HK-2 (cell line): Measurements from ENCODE around the gene ADARB1.
"Not testable (repeated sequence)": the region's sequence is repeated elsewhere in the genome, so short reads cannot be mapped to it uniquely, and the experiment has no call there.

ENCODE experiments used
- DNase-seq: peaks from one replicate; pipeline ENCODE4 v3.0.0-alpha.2; 2018; ENCODE audit not compliant: unreplicated experiment

Gene ADARB1

DNA sequence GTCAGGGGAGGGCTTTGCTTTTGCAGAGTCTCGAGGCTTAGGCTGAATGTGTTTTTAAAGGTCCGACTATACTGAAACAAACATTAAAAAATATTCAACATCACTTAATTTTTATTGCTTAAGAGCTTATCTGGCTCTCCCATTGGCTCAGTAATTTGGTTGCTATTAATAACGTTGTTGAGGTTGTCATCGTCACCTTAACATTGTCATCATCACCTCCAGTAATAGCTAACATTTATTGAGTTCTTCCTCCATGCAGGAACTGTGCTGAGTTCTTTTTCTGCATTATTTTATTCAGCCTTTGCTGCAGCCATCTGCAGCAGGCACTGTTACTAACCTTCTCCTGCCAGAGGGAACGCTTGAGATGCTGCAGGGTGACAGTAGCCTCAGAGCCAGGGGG is 40.1 kb downstream of the ADARB1 start:
- no peak for DNase-seq

DNA sequence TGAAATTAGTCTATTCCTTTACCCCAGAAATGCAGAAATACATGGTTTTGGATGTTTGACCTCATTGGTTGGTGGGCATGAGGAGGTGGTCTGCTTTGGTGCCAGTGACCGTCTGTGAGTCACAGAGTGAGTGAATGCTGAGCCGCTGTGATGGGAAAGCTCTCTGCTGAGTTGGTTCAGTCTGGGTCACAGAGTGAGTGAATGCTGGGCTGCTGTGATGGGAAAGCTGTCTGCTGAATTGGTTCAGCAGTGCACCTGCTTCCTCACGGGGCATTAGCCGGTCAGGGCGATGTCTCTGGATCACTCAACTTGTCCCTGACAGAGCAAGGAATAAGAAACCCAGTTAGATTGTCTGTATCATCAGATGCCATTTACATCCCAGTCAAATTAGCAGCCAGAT is 40.8 kb downstream of the ADARB1 start:
- DNase-seq: no peak

DNA sequence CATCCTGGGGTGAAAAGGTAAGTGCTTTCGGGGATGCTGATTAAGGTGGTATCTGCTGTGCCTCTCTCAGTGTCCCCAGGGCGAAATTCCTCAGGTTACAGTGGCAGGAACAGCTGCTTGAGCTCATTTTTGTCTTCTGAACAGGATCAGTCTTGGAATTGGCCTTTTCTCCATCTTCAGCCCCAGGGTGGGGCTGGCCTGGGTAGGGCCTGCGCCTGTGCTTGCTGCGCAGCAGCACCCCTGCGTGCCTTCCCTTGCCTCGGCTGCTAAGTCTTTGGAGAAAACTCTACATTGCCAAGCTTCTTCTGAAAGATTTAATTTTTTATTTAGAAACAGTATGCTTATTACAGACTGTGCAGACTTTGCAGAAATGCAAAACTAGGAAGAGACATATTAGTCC is 41.7 kb downstream of the ADARB1 start:
- no peak for DNase-seq

DNA sequence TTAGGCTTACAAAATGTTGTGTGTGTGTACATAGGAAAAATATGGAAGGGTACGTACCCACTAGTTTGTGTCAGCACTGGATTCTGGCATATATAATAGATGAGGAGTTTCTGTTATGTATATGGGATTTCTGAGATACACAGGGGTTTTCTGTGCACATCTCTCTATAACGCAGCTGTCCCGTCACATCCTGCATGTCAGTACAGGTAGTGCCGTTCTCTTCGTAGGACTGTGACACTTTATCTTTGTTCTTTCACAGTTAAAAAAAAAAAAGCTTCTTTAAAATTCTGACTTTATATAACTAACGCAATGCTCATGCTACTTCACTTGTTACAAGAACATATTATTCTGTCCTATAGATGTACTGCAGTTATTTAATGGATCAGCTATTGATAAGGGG is 42.9 kb downstream of the ADARB1 start:
- no peak for DNase-seq

DNA sequence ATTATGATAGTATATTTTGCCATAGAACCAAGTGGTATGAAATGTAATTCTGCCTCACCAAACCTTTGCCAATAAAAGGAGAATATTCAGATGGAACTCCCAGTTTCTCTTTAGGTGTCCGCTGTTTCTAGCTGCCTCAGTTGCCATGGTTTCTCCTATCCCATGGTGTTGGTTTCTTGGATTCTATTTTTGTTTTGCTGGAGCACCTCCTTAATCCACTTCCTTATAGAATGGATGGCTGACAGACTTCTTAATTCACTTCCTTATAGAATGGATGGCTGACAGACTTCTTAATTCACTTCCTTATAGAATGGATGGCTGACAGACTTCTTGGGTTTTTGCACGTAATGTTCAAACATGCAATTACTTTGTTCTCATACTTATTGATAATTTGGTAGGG is 43.7 kb downstream of the ADARB1 start:
- DNase-seq: no peak

DNA sequence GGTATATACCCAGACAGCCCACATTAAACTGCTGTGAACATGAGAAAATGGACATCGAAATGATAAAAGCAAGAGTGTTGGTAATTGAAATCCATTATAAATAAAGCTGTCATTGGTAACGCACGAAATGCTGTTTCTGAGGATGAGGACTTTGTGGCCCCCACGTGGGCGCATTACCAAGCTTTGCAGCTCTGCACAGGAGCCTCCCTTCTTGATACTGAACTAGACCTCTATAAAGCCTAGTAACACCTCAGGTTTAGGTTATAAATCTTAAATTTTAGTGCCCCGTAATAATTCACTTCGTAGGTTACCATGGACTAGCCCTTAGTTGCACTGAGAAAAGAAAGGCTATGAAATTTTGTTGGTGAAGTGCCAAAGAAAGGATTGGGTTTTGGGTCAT is 45.4 kb downstream of the ADARB1 start:
- no peak for DNase-seq

DNA sequence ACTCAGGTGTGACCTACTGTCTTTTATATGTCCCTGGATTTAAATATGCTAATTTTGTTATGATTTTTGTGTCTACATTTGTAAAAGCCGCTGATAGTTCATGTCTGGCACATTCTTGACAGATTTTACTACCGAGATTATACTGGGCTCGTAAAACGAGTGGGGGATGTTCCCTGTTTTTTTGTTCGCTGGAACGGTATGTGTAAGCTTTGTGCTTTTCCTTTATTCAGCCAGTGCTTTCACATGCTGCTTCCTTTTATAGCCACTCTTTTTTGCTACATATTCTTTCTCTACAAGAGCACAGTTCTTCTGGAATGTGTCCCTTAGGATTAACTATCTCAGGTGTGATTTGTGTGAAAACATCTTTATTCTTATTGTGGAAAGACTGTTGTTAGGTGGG is 46.6 kb downstream of the ADARB1 start:
- DNase-seq: no peak

DNA sequence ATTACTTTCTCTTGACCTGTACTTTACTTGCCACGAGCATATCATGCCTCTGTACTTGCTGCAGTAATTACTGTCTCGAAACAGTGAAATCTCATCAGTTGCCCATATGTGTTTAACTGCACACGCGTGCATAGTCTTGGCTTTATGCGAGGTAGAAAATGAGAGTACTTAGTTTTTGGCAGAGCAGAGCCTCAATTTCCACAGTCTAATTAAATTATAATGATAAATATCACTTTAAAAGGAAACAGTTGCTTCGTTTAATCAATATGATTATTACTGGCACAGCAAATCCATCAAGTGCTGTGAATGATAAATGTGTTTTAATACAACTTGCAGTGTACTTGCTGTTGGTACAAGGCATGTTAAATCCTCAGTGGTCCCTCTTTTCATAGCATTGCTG is 47.6 kb downstream of the ADARB1 start:
- DNase-seq: no peak

DNA sequence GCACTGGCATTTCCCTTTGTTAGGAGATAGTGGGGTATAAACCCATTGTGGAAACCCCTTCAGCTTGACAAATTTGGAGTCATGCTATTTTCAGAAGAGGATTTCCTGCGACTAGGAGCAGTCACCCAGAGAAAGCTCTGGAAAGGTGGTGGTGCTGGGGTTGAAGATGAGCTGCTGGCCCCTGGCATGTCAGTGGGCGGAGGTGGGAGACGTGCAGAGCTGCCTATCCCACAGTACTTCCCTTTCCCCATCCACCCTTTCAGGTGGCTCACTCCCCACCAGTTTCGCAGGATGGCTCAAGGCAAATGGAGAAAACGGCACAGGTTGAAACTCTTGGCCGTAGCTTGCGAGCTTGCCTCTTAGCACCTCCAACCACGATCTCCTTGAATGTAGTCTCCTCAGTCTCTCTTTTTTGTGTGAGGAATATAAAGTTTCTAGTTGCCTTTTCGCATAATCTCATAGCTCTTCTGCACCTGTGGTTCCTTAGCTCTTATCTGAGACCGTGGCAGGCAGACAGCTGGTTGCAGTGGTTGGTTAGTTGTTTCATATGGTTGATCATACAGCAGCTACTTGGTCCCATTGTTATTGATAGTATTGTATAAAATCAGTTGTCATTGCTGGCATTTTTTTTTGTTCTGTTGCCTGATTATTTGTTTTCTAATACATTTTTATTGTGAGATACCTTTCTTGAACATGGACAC is 48.2 kb downstream of the ADARB1 start:
- no peak for DNase-seq

DNA sequence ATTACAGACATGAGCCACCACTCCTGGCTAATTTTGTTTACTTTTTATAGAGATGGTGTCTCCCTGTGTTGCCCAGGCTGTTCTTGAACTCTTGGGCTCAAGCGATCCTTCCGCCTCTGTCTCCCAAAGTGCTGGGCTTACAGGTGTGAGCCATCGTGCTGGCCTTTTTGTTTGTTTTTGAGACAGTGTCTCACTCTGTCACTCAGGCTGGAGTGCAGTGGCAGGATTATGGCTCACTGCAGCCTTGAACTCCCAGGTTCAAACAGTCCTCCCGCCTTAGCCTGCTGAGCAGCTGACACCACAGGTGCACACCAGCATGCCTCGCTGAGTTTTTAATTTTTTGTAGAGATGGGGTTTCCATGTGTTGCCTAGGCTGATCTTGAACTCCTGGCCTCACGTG is 49.1 kb downstream of the ADARB1 start:
- no peak for DNase-seq

DNA sequence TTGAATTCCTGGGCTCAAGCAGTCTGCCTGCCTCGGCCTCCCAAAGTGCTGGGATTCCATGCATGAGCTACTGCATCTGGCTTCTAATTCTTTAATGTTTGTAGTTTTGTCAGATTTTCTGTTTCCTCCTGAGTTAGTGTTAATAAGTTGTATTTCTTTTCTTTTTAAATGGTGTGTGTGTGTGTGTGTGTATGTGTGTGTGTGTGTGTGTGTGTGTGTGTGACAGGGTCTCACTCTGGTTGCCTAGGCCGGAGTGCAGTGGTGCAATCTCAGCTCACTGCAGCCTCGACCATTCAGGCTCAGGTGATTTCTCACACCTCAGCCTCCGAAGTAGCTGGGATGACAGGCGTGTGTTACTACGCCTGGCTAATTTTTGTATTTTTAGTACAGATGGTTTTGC is 50.2 kb downstream of the ADARB1 start:
- no peak for DNase-seq

DNA sequence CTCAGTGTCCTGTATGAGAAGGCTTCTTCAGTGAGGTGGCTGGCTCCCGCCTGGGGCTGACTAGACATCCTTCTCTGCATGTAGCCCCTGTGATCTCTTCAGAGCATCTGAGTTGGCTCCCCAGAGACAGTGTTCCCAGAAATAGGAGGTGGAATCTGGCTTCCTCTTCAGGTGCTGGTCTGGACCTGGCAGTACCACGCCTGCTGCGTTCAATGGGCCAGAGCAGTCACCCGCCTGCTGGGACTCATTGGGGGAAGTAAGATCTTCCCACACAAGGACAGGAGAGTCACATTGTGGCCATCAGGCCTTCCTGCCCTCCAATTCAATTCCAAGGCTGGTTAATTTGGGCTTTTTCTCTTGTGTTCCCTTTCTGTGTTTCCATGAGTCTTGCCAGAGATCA is 51.0 kb downstream of the ADARB1 start:
- no peak for DNase-seq

DNA sequence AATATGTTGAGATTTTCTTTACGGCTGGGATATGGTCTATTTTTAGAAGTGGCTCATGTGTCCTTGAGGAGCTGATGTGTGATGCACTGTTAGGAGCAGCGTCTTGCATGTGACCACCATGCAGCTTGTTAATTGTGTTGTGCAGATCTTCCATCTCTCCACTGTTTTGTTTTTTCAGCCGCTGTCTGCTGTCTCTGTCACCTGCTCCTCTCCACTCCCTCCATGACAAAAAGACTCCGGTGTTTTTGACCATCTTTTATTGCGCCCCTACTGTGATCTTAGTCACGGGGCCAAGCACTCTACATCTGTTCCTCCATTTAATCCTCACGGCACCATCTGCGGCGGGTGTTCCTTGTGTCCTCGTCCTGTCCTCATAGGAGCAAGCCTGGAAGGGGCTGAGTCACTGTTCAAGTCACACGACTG is 51.8 kb downstream of the ADARB1 start:
- DNase-seq: no peak

DNA sequence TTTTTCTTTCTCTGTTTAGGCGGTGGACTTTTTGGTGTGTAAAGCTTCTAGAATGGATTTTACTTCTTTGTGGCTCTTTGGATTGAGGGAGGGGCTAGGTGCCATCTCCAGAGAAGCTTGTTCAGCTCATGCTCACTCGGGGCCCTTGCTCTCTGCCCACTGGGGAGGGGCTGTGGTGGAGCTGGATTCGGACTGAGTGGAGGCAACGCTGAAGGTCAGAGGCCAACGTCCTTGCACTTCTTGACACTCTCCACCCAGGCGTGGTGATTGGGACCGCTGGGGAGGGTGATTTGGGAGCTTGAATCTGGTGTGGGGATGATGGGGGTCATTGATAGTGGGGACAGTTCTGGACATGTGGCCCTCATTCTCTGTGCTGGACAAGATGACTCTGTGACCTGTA is 52.6 kb downstream of the ADARB1 start:
- no peak for DNase-seq

DNA sequence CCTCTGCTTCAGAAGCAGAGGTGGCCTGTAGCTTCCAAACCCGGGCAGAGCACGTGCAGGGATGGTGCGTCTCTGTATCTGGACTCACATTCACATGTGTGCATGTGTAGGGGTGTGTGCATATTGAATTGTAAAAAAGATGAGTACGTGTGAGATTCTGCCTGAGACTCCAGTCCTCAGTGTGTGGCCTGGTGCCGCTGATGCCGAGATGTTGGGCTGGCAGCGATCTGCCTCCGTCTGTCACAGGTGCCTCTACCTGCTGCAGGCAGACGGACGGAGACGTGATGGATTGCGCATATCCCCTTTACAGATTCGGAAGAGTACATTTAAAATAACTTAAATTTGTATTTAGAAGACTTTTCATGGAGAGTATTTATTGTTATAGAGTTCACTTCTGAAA is 53.6 kb downstream of the ADARB1 start:
- DNase-seq: no peak

DNA sequence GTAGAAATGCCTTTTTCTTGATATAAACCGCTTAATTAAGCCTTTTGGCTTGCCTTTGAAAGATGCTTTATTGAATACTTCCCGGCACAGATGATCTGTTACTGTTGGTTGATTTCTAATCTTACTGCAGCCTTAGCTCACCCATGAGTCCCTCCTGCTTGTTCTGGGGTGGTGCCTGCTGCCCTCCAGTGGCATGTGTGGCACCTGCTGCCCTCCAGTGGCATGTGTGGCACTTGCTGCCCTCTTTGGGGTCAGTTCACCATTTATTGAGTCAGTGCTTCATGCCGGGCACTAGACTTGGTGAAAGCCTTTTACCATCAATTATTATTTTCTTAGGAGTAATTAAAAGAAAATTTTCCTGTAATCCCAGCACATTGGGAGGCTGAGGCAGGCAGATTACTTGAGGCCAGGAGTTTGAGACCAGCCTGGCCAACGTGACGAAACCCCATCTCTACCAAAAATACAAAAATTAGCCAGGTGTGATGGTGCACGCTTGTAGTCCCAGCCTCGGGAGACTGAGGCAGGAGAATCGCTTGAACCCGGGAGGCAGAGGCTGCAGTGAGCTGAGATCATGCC is 54.3 kb downstream of the ADARB1 start:
- DNase-seq: peak; percentile 63

DNA sequence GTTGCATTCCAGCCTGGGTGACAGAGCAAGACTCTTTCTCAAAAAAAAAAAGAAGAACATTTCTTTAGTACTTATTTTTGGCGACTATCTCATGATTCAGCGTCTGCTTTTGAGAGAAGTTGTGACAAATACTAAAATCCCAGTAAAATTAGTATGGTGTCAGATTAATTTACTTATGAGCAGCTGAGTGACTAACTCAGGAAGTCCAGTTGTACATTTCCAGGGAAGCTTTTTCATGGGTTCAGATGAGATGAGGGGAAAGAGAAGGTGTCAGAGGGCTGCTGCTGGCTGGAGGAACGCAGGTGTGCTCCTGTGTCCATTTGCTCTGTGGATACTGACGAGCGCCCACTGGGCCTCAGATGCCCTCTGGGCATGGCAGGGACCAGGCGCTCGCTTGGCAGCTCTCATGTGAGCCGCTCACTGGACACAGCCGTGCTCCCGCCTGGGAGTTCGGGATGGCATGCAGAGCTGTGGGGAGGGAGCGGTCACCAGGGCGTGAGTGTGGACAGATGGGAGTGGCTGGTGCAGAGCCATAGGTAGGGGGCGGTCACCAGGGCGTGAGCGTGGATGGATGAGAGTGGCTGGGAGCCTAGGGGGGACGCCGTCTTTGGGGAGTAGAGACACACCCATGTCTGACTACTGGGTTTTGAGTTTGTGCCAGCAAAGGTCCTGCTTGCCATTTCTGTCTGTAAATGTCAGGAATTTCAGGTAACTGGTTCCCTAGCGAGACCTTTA is 55.0 kb downstream of the ADARB1 start:
- no peak for DNase-seq

DNA sequence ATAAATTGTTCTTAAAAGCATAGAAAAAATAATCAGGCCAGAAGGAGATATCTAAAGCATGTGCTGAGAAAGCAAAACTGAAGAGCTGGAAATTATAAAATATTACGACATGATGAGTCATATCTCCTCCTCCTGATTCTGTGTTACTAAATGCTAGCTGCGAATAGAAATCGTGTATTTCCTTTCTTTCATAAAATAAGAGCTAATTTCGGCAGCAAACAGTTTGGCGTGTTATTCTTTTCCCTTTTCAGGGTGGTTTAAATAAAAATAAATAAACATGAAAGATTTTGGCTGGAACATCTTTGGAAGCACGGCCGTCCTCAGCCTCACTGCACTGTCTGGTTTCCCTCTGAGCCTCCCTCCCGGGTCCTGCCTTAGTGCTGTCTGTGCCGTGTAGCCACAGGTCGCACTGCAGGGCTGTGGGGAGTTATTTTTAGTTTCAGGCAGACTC is 56.0 kb downstream of the ADARB1 start:
- DNase-seq: no peak

DNA sequence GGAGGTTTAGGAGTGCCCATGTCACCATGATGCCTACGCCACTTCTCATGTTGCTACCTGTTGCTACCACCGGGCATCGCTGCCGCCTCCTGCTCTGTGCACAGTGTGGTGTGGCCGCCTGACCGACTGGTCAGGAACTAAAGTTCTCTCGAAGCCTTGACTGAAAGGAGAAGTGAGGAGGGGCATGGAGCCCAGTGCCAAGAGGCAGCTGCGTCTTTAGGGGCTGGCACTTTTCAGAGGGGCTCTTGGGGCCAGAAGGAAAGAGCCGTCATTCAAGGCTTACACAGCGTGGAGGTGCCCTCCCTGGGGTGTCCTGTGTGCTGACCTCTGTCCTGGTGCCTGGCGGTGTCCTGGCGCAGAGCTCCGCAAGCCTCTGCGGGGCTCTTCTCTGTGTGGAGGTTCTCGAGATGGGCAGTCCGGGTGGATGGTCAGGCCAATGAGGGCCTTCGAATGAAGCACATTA is 57.2 kb downstream of the ADARB1 start:
- no peak for DNase-seq

DNA sequence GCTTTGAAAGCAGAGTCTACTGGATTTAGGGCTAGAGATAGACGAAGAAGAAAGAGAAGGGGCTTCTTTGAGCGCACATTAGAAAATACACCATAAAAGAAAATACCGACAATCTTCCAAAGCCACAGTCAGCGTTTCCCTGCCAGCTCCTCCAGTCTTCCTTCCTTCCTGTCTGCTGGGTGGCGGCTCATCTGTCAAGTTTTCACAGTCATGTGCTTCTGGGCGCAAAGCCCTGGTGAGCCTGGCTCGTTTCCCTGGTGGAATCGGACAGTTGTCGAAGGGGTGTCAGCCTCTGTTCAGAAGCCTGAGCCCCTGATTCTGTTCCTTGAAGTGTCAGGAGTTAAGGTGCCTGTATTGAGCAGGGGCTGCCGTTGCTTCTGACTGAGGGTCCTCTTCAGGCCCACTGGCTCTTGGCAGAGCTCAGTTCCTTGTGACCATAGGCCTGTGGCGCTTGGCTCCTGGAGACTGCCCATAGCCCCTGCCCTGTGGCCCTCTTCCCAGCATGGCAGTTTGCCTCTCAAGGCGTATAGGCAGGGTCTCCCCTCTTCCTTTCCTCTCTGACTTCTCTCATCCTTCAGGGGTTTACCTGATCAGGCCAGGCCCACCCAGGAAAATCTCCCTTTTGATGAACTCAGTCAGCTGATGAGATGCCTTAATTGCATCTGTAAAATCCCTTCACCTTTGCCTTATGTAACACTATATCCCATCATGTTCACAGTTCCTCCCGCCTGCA is 58.6 kb downstream of the ADARB1 start:
- no peak for DNase-seq

DNA sequence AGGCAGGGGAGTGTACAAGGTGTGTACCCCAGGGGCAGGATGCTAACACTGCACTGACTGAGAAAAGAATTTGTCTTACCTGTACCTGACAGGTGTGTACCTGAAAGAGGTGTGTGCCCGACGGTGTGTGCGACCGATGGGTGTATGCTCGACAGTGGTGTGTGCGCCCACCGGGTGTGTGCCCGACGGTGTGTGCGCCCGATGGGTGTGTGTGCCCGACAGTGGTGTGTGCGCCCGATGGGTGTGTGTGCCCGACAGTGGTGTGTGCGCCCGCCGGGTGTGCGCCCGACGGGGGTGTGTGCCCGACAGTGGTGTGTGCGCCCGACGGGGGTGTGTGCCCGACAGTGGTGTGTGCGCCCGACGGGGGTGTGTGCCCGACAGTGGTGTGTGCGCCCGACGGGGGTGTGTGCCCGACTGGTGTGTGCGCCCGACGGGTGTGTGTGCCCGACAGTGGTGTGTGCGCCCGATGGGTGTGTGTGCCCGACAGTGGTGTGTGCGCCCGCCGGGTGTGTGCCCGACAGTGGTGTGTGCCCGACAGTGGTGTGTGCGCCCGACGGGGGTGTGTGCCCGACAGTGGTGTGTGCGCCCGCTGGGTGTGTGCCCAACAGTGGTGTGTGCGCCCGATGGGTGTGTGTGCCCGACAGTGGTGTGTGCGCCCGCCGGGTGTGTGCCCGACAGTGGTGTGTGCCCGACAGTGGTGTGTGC is 59.3 kb downstream of the ADARB1 start:
- DNase-seq: not testable (repeated sequence)
